ENCODE results near the gene CIROP. TPM values are rescaled to one million over a fixed set of nuclear protein-coding genes. Genes with fewer than 3 reads are reported as not detected.

CIROP gene
- total and polyA plus RNA-seq, 9 of the 15 experiments (the other 6 are each of a cell fraction or from before 2014, with no cell fraction given), result not detected

- TF ChIP-seq, protein P1, sequence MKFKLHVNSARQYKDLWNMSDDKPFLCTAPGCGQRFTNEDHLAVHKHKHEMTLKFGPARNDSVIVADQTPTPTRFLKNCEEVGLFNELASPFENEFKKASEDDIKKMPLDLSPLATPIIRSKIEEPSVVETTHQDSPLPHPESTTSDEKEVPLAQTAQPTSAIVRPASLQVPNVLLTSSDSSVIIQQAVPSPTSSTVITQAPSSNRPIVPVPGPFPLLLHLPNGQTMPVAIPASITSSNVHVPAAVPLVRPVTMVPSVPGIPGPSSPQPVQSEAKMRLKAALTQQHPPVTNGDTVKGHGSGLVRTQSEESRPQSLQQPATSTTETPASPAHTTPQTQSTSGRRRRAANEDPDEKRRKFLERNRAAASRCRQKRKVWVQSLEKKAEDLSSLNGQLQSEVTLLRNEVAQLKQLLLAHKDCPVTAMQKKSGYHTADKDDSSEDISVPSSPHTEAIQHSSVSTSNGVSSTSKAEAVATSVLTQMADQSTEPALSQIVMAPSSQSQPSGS (CRISPR knock-in tag; IDR thresholded peaks at IDR 0.05), result no peak
- TF ChIP-seq NELFE (IDR thresholded peaks at IDR 0.05; ENCODE audit: insufficient read depth, insufficient read length) (no peak), ZNF384 (IDR thresholded peaks at IDR 0.05; ENCODE audit: low read depth, low read length) (no peak), HNRNPH1 (optimal IDR thresholded peaks at IDR 0.05; ENCODE audit: low read depth, low read length) (no peak), ZNF217 (CRISPR knock-in tag; IDR thresholded peaks at IDR 0.05) (no peak), RBM22 (IDR thresholded peaks at IDR 0.05; ENCODE audit: low read depth, low read length, poor library complexity, severe bottlenecking) (no peak), ZNF785 (CRISPR knock-in tag; IDR thresholded peaks at IDR 0.05) (no peak), ARID3A (IDR thresholded peaks at IDR 0.05; ENCODE audit: borderline replicate concordance, low read depth, low read length) (peak; percentile 53; the same call in 1 of the 2 replicates), NFXL1 (CRISPR knock-in tag; IDR thresholded peaks at IDR 0.05) (no peak), BCOR (IDR thresholded peaks at IDR 0.05) (peak; percentile 87; the same call in 1 of the 2 replicates), PHF8 (IDR thresholded peaks at IDR 0.05; ENCODE audit: borderline replicate concordance, low read length) (no peak), ZBTB8A (IDR thresholded peaks at IDR 0.05; ENCODE audit: partially characterized antibody) (no peak), CXXC5 (CRISPR knock-in tag; IDR thresholded peaks at IDR 0.05) (peak; percentile 84), DEAF1 (CRISPR knock-in tag; IDR thresholded peaks at IDR 0.05) (no peak)
- TF ChIP-seq, protein P2, sequence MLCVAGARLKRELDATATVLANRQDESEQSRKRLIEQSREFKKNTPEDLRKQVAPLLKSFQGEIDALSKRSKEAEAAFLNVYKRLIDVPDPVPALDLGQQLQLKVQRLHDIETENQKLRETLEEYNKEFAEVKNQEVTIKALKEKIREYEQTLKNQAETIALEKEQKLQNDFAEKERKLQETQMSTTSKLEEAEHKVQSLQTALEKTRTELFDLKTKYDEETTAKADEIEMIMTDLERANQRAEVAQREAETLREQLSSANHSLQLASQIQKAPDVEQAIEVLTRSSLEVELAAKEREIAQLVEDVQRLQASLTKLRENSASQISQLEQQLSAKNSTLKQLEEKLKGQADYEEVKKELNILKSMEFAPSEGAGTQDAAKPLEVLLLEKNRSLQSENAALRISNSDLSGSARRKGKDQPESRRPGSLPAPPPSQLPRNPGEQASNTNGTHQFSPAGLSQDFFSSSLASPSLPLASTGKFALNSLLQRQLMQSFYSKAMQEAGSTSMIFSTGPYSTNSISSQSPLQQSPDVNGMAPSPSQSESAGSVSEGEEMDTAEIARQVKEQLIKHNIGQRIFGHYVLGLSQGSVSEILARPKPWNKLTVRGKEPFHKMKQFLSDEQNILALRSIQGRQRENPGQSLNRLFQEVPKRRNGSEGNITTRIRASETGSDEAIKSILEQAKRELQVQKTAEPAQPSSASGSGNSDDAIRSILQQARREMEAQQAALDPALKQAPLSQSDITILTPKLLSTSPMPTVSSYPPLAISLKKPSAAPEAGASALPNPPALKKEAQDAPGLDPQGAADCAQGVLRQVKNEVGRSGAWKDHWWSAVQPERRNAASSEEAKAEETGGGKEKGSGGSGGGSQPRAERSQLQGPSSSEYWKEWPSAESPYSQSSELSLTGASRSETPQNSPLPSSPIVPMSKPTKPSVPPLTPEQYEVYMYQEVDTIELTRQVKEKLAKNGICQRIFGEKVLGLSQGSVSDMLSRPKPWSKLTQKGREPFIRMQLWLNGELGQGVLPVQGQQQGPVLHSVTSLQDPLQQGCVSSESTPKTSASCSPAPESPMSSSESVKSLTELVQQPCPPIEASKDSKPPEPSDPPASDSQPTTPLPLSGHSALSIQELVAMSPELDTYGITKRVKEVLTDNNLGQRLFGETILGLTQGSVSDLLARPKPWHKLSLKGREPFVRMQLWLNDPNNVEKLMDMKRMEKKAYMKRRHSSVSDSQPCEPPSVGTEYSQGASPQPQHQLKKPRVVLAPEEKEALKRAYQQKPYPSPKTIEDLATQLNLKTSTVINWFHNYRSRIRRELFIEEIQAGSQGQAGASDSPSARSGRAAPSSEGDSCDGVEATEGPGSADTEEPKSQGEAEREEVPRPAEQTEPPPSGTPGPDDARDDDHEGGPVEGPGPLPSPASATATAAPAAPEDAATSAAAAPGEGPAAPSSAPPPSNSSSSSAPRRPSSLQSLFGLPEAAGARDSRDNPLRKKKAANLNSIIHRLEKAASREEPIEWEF (CRISPR knock-in tag; IDR thresholded peaks at IDR 0.05), result 0 out of 2 replicates have a peak, but pooled peaks have one; percentile 41
- TF ChIP-seq, protein P3, sequence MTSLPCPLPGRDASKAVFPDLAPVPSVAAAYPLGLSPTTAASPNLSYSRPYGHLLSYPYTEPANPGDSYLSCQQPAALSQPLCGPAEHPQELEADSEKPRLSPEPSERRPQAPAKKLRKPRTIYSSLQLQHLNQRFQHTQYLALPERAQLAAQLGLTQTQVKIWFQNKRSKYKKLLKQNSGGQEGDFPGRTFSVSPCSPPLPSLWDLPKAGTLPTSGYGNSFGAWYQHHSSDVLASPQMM (CRISPR knock-in tag; IDR thresholded peaks at IDR 0.05), result no peak
Measured at GRCh38 chr14:23146351-23146910, 41.6 kb upstream of the CIROP start (continued).

All from K562 (cell line).